ENCODE results near the gene LRRC10B. TPM values are rescaled to one million over a fixed set of nuclear protein-coding genes. Genes with fewer than 3 reads are reported as not detected.

LRRC10B gene
- total RNA-seq, 1 experiment from 2014 or later: 2.6 TPM

GRCh38 chr11:61510166-61510919 lies 1.8 kb downstream of the LRRC10B start:
- H3K4me3 ChIP-seq (ENCODE audit: insufficient read depth, low read depth, low read length): no peak overlapping the region
- no peaks in the 10 kb centered on the region for H3K36me3 ChIP-seq (replicated peaks; ENCODE audit: control insufficient read depth, insufficient read depth, low read length)
- H3K27me3 ChIP-seq (ENCODE audit: control insufficient read depth, insufficient read depth, low read length): peaks cover 43% of the 10 kb centered on the region
- DNase-seq: no peak

- DNase-seq: no peak
- Histone ChIP-seq H3K4me3 (ENCODE audit: insufficient read depth, low read depth, low read length) (no peak overlapping the region), H3K36me3 (replicated peaks; ENCODE audit: control insufficient read depth, insufficient read depth, low read length) (no peaks in the 10 kb centered on the region), H3K27me3 (ENCODE audit: control insufficient read depth, insufficient read depth, low read length) (peaks cover 41% of the 10 kb centered on the region)
Measured at GRCh38 chr11:61510974-61511373, 2.4 kb downstream of the LRRC10B start.

DNA sequence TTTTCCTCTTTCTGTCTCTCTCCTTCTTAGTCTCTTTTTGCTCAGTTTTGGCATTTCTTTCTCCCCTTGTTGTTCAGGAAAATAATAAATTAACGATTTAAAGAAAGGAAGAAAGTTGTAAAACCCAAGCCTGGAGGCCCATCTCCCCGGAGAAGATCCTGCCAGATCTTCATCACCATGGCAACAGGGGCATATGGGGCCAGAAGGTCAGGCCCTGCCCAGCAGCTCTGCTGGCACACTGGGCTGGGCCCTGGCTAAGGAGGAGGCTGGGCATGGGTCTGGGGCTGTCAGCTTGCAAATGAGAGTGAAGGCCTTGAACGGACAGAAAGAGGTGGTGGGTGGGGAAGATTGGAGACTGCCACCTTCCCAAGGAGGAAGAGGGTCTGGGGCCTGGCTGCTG lies 2.8 kb downstream of the LRRC10B start:
- H3K36me3 ChIP-seq (replicated peaks; ENCODE audit: control insufficient read depth, insufficient read depth, low read length): no peaks in the 10 kb centered on the region
- DNase-seq: no peak
- H3K27me3 ChIP-seq (ENCODE audit: control insufficient read depth, insufficient read depth, low read length): peaks cover 37% of the 10 kb centered on the region
- H3K4me3 ChIP-seq (ENCODE audit: insufficient read depth, low read depth, low read length): no peak overlapping the region

- H3K4me3 ChIP-seq (ENCODE audit: insufficient read depth, low read depth, low read length): no peak overlapping the region
- DNase-seq: no peak
- no peaks in the 10 kb centered on the region for H3K36me3 ChIP-seq (replicated peaks; ENCODE audit: control insufficient read depth, insufficient read depth, low read length)
- peaks cover 30% of the 10 kb centered on the region for H3K27me3 ChIP-seq (ENCODE audit: control insufficient read depth, insufficient read depth, low read length)
Measured at GRCh38 chr11:61512435-61512834, 3.9 kb downstream of the LRRC10B start.

- no peak for DNase-seq
- H3K27me3 ChIP-seq (ENCODE audit: control insufficient read depth, insufficient read depth, low read length): peaks cover 22% of the 10 kb centered on the region
- H3K36me3 ChIP-seq (replicated peaks; ENCODE audit: control insufficient read depth, insufficient read depth, low read length): no peaks in the 10 kb centered on the region
- H3K4me3 ChIP-seq (ENCODE audit: insufficient read depth, low read depth, low read length): no peak overlapping the region
Measured at GRCh38 chr11:61513143-61513765, 4.7 kb downstream of the LRRC10B start.

DNA sequence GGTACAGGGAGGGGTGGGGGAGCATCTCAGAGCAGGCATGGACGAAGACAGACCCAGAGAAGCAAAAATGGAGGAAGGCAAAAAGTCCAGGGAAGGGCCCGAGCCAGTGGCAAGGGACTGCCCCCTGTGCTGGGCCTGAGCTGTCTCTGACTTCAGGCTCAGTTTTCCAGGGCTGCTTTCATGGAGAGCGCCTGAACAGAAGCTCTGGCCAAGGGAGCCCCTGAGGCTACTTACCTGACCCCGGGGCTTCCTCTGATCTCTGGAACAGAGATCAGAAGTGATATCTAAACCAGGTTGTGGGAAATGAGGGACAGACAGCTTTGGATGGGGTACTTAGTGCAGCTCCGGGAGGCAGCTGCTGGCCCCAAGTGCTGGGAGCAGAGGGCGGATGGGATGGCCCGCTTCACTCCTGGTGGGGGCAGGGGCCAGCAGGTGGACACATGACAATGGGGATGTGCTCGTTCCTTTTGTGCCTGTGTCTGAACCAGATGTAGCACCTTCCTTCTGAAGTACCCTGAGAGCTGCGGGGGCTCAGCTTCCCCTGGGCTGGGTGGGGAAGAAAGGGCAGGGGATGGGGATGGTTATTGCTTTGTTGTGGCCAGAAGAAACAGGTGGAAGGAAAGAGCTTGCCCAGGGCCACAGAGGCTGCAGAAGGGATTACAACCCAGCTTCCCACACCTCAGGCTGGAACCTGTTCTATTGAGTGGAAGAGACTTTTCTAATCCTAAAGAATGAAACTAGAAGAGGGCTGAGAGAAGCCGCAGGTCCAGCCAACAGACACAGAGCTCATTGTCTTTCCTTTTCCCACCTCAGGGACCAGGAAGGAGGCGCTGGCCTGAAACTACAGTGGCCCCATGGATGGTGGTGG lies 5.7 kb downstream of the LRRC10B start:
- no peak overlapping the region for H3K4me3 ChIP-seq (ENCODE audit: insufficient read depth, low read depth, low read length)
- H3K36me3 ChIP-seq (replicated peaks; ENCODE audit: control insufficient read depth, insufficient read depth, low read length): no peaks in the 10 kb centered on the region
- no peak for DNase-seq
- H3K27me3 ChIP-seq (ENCODE audit: control insufficient read depth, insufficient read depth, low read length): peaks cover 16% of the 10 kb centered on the region

- H3K36me3 ChIP-seq (replicated peaks; ENCODE audit: control insufficient read depth, insufficient read depth, low read length): no peaks in the 10 kb centered on the region
- DNase-seq: no peak
- H3K27me3 ChIP-seq (ENCODE audit: control insufficient read depth, insufficient read depth, low read length): peaks cover 2% of the 10 kb centered on the region
- no peak overlapping the region for H3K4me3 ChIP-seq (ENCODE audit: insufficient read depth, low read depth, low read length)
Measured at GRCh38 chr11:61515686-61516085, 7.1 kb downstream of the LRRC10B start.

DNA sequence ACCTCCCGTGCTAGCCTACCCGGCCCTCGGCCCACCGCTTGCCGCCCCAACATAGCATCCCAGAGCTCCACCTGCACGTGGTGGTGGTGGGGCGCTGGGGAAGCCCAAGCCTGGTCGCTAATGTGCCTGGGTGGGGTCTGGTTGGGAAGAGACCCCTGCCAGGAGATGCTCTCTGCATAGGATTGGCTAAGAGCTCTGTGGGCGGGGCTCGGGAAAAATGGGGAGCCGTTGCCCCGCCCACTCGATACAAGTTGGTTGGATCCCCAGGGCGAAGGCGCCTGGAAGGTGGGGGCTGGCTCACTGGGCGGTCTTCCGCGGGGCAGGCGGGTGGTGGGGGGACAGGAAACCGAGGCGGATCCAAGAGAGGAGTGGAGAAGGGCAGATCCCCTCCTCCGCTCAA lies 7.6 kb downstream of the LRRC10B start:
- H3K36me3 ChIP-seq (replicated peaks; ENCODE audit: control insufficient read depth, insufficient read depth, low read length): no peaks in the 10 kb centered on the region
- peak; percentile 89 for DNase-seq
- peak overlapping the region; percentile 29; the same call in 1 of the 2 replicates for H3K4me3 ChIP-seq (ENCODE audit: insufficient read depth, low read depth, low read length)
- H3K27me3 ChIP-seq (ENCODE audit: control insufficient read depth, insufficient read depth, low read length): peaks cover 2% of the 10 kb centered on the region; the same call in 1 of the 2 replicates

GRCh38 chr11:61516675-61517572 lies 8.4 kb downstream of the LRRC10B start:
- H3K27me3 ChIP-seq (ENCODE audit: control insufficient read depth, insufficient read depth, low read length): no peaks in the 10 kb centered on the region
- peak; percentile 97 for DNase-seq
- H3K36me3 ChIP-seq (replicated peaks; ENCODE audit: control insufficient read depth, insufficient read depth, low read length): no peaks in the 10 kb centered on the region
- peak overlapping the region; percentile 29; the same call in 1 of the 2 replicates for H3K4me3 ChIP-seq (ENCODE audit: insufficient read depth, low read depth, low read length)

- no peaks in the 10 kb centered on the region for H3K36me3 ChIP-seq (replicated peaks; ENCODE audit: control insufficient read depth, insufficient read depth, low read length)
- H3K4me3 ChIP-seq (ENCODE audit: insufficient read depth, low read depth, low read length): no peak overlapping the region
- H3K27me3 ChIP-seq (ENCODE audit: control insufficient read depth, insufficient read depth, low read length): no peaks in the 10 kb centered on the region
- DNase-seq: no peak
Measured at GRCh38 chr11:61518032-61518795, 9.7 kb downstream of the LRRC10B start.

GRCh38 chr11:61522881-61523280 lies 14.3 kb downstream of the LRRC10B start:
- Histone ChIP-seq H3K4me3 (ENCODE audit: insufficient read depth, low read depth, low read length) (no peak overlapping the region), H3K27me3 (ENCODE audit: control insufficient read depth, insufficient read depth, low read length) (no peaks in the 10 kb centered on the region), H3K36me3 (replicated peaks; ENCODE audit: control insufficient read depth, insufficient read depth, low read length) (no peaks in the 10 kb centered on the region)
- no peak for DNase-seq

DNA sequence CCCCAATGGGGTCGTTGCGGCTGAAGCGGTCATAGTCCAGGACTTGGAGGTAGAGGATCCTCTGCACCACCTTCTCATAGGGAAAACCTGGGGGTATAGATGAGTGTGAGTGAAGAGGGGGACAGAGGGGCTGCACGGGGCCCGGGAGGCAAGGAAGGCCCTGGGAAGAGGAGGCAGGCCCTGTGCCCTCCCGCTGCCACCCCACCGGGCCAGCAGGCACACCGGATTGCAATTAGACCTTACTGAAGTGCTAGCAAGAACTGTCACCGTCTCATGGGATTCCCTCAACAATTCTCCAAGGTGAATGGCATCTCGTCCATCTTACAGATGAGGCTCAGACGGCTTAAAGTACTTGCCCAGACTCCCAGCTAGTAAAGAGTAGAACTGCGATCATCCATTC lies 15.9 kb downstream of the LRRC10B start:
- DNase-seq: no peak
- Histone ChIP-seq H3K27me3 (ENCODE audit: control insufficient read depth, insufficient read depth, low read length) (no peaks in the 10 kb centered on the region), H3K4me3 (ENCODE audit: insufficient read depth, low read depth, low read length) (no peak overlapping the region), H3K36me3 (replicated peaks; ENCODE audit: control insufficient read depth, insufficient read depth, low read length) (no peaks in the 10 kb centered on the region)

- DNase-seq: no peak
- H3K4me3 ChIP-seq (ENCODE audit: insufficient read depth, low read depth, low read length): no peak overlapping the region
- H3K27me3 ChIP-seq (ENCODE audit: control insufficient read depth, insufficient read depth, low read length): no peaks in the 10 kb centered on the region
- no peaks in the 10 kb centered on the region for H3K36me3 ChIP-seq (replicated peaks; ENCODE audit: control insufficient read depth, insufficient read depth, low read length)
Measured at GRCh38 chr11:61524963-61525587, 16.5 kb downstream of the LRRC10B start.

Data from H7 (cell line).